NCI-H345 (cell line): ENCODE data around the gene CFAP53.
"Not testable (repeated sequence)": the region's sequence is repeated elsewhere in the genome, so short reads cannot be mapped to it uniquely, and the experiment has no call there.

Source experiments
- DNase-seq: peaks from one replicate; lab custom pipeline; 2025; lab: John Stamatoyannopoulos, UW

CFAP53 gene, protein sequence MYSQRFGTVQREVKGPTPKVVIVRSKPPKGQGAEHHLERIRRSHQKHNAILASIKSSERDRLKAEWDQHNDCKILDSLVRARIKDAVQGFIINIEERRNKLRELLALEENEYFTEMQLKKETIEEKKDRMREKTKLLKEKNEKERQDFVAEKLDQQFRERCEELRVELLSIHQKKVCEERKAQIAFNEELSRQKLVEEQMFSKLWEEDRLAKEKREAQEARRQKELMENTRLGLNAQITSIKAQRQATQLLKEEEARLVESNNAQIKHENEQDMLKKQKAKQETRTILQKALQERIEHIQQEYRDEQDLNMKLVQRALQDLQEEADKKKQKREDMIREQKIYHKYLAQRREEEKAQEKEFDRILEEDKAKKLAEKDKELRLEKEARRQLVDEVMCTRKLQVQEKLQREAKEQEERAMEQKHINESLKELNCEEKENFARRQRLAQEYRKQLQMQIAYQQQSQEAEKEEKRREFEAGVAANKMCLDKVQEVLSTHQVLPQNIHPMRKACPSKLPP

DNA sequence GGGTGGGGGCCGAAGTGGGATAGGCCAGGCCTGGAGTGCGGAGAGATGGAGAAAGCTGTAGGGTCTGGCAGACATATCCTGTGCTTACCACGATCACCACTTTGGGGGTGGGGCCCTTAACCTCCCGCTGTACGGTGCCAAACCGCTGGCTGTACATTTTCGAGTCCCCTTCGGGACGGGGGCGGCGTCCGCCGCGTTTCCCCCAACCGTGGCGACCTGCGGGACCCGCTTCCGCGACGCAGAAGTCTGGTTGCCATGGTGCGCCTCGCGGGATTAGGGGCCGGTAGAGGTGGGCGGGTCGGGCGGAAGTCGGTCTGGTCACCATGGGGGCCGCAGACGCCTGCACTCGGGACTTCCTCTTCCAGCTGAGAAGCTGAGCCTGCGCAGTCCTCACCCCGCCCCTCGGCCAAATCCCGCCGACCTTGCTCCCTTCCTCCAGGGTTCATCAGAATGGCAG lies at the start of gene CFAP53:
Gene CFAP53, minus strand, starts transcription at position 248 of the 457 bp plus-strand sequence. Its CDS starts 91 bp downstream, at position 157.
- peak; percentile 92 for DNase-seq

DNA sequence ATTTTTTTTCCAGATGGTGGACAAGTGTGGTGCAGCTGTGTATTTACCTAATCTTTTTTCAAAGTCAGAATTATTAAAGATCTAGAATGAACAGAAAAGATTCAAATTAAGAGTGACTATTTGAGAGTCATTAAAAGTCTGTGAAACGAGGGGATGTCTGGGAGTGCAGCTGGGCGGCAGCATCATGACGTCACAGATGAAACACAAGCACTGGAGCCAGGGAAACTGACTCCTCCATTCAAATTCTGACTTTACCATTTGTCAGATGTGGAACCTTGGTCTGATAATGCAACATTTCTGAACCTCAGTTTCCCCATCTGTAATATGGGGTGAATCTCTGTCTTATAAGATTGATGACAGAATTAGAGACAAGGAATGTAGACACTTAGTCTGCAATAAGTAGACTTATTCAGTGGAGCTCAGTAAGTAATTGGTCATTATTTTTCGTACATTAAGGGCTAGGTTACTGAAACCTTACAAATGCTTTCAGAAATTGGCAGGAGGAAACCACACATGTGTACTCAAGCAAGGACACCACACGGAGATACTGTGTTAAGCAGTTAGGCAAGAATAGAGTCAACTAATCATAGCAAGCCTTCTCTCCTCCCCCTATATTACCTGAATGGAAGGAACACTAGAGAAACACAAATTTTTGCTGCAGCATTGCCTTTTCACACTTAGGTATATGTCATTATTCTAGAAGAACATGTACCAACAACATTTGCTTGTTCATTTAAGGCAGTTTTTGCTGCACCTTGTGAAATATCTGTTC lies 49.0 kb upstream of the CFAP53 start:
- DNase-seq: no peak

DNA sequence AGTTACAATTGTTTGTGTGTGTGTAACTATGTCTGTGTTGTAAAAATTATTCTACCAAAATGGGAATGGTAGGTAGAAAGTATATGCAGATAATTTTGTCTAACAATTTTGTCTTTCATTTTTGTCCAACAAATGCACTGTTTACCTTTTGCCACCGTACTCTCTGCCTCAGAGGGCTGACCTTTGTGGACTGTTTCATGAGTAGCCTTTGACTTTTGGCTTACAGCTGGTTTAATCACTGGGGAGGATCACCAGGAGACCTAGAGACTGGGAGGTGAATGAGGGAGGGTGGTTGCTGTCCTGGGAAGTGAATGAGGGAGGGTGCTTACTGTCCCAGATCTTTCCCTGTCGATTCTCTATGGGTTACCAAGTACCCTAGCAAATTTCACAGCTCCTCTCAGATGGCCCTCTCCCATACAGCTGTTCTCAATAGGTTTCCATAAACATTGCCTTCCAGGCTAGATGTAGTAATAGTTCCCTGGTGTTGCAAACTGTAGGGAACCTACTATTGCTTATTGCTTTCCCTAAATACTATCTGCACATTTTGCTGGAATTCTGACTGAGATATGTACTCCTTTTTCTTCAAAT lies 47.7 kb upstream of the CFAP53 start:
- no peak for DNase-seq

DNA sequence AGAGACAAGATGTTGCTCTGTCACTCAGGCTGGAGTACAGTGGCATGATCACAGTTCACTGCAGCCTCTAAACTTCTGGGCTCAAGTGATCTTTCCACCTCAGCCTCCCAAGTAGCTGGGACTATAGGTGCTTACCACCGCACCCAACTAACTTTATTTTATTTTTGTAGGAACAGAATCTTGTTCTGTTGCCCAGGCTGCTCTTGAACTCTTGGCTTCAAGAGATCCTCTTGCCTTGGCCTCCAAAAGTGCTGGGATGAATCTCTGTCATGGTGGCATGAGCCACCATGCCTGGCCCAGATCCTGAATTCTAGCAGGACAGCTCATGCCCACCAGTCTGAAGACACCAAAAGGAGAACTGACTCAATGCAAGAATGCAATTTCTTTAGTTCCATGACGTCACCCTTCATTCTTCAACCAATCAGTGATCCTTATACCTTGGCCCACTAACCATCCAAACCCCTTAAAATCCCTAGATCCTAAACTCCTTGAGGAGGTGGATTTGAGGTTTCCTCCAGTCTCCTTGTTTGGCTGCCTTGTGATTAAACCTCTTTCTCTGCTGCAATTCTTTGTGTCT lies 46.8 kb upstream of the CFAP53 start:
- no peak for DNase-seq

DNA sequence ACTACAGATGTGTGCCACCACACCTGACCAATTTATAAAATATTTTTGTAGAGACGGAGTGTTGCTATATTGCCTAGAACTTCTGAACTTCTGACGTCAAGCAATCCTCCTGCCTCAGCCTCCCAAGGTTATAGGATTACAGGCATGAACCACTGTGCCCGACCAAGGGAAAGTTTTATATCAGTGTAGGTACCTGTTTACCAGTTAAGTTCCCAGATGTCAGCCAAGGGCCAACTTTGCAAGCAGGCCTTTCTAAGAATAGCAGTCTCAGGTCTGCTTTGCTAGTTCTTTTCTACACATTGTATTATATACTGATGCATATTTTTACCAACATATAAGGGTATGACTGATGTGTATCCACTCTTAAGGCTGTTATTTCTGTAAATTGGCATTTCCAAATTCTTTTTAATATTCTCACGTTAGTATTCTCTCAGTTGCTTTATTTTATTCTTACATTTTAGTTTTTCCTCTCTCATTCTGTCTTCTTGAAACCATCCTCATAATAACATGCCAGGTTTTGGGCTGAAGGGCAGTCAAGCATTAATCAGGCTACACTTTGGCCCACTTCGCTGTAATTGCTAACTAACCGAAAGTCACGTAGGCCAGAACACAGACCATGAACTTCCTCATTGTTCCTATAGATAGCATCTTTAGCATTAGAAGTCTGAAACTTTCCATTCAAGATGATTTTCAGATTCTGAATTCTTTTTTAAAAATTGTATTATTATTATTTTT lies 46.2 kb upstream of the CFAP53 start:
- no peak for DNase-seq

DNA sequence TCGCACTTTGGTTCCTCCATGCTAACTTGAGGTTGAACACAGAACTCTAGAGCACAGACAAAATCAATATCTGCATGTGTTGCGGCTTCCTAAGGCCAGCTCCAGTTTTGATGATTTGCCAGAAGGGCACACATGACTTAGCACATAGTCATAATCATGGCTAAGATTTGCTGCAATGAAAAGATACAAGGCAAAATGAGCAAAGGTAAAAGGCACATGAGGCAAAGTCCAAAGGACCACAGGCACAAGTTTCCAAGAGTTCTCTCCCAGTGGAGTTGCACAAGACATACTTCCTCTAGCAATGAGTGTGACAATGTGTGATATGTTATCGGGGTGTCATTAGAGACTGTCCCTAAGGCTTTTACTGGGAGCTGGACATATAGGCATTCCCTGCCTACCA lies 45.4 kb upstream of the CFAP53 start:
- no peak for DNase-seq

DNA sequence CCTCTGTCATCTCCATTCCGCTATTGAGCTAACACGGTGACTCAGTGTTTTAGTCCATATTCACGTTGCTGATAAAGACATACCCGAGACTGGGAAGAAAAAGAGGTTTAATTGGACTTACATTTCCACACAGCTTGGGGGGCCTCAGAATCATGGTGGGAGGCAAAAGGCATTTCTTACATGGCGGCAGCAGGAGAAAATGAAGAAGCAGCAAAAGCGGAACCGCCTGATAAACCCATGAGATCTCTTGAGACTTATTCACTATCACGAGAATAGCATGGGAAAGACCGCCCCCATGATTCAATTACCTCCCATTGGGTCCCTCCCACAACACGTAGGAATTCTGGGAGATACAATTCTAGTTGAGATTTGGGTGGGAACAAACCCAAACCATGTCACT lies 43.8 kb upstream of the CFAP53 start:
- DNase-seq: no peak

DNA sequence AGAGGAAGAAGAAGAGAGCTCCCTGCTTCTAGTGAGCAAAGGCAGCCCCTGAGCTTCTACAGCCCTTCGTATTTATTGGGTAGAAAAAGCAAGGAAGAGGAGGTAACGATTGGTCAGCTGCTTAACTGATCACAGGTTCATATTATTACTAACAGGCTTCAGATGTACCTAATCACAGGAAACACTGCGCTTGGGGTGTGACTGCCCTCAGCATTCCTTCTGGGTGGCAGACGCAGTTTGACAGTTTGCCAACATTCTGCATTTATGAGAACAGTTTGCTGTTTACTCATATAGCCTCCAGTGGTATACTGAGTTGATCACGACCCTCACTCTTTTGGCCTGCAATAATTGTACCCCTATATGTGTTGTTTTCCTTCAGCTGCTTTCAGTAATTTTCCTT lies 42.6 kb upstream of the CFAP53 start:
- not testable (repeated sequence) for DNase-seq

DNA sequence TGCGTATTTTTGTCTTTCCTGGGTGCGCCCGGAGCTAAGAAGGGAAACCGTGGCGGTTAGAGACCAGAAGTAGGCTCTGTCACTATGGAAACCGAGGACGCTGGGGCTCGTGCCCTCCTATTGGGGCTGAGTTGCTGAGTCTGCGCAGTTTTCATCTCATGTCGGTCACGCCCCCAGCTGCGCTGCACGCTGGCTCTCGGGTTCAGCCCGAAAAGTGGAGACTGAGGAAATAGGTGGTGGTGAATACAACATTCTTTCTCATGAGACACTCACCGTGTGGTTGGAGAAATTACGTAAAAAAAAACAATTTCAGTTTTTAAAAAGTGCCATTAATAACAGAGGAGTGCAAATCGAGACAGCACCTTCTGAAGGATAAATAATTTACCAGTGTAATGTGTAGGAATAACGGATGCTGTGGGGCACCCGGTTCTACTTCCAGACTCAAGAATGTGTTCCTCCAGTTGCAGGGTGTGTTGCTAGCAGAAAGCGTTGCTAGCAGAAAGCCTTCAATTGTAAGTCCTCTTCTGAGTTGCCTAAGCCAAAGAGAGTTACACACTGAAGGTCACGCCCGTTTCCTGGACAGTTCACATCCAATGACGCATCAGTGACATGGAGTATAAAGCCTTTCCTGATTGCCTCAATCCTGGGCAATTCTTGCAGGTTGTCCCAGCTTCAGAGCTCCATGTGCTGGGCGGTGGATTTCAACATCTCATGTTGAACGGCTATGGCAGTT lies 41.6 kb upstream of the CFAP53 start:
- peak; percentile 96 for DNase-seq

DNA sequence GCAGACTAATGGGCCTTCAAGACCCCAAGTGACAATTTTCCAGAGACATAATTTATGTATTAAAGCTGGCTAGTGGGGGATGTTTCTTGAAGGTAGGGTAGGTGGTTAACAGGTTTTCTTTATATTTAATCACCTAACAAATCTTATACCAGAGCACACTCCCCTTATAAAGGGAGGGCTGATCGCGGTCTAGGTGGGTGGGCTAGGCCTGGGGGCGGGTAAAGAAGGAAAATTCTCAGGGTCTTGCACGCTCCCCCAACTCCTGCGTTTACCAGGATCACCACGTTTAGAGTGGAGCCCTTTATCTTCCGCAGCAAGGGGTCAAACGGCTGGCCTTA lies 41.1 kb upstream of the CFAP53 start:
- no peak for DNase-seq

DNA sequence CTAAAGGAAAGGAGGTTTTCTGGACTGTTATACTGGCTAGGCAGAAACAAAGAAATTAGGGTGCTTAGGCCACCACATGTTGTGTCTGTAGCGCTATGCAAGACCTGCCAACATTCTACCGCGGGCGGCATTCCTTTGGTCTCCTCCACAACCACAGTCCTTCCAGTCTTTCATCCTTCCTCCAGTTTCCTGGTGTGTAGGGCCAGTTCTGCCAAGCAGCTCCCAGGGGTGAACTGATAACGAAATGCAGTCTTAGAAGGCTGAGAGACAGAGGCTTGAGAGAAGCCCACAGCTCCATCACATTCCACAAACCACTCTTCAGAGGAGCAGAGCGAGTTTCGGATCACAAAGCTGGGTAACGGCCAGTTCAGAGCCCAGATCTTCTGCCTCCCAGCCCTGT lies 40.6 kb upstream of the CFAP53 start:
- DNase-seq: no peak

DNA sequence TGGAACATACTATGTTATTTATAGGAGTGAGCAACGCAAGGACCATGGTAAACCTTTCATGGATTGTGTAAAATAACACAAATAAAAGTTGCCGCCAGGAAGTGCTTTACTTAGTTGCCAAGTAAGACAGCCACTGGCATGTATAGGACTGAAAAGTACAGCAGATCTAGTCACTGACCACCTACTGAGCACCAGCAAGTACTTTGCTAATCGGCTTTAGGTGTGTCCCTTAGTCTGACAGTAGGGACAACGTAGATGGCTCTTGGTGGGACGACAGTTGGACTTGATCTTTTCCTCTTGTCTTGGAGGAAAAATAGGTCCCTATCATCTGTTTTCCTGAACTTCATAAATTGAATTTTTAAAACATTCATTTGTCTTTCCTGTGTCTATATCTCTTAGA lies 34.8 kb upstream of the CFAP53 start:
- DNase-seq: no peak

DNA sequence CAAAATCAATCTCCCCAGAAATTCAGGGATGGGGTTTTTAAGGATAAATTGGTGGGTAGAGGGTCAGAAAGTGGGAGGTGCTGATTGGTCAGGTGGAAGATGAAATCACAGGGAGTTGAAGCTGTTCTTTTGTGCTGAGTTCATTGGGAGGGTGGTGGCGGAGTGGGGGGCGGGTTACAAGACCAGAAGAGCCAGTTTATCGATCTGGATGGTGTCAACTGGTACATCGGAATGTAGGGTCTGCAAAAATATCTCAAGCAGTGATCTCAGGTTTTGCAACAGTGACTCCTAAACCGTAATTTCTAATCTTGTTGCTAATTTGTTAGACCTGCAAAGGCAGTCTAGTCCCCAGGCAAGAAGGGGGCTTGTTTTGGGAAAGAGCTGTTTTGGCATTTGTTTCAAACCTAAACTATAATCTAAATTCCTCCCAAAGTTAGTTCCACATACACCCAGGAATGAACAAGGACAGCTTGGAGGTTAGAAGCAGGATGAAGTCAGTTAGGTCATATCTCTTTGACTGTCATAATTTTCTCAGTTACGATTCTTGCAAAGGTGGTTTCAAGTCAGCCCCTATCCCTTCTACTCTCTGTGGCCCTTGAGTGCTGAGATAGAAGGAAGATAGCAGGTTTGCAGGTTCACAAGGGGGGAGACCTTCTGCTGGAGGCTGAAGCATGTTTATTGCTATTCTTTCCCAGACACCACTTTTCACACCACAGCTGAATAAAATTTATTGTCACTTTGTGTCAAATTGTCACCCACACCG lies 33.5 kb upstream of the CFAP53 start:
- DNase-seq: no peak

DNA sequence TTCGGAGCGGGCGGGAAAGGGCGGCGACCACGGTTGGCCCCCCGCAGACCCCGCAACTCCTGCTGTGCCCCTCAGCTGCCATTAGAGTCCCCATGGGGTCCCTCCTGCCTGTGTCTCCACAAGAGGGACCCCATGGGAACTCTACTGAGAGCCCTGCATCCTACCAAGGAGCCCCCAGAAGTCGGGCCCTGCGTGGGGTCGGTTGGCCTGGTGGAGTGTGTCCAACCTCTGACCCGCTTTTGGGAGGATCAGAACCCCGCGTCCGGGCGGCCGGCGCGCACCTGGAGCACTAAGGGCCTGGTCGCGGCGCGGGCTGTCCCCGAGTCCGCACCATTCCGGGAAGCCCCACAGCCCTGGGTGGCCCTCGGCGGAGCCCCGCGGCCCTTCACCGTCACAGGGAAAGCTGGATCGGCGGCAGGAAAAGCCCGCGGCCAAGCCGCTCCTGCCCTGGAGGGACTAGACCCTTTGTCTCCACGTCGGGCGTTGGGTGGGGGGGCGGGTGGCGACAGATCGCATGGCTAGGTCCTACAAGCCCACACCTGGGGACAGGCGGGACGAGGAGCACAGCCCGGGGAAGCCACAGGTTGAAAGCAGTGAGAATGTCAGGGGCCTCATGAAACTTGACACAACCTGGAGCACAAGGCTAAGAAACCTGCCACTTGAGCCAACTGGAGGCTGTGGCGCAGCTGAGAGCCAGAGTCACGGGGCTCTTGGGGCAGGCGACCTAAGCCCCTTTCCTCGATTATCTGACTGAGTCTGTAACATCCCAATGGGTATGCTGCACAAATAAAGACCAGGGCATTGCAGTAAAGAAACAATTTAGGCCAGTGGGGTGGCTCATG lies 32.4 kb upstream of the CFAP53 start:
- DNase-seq: no peak

DNA sequence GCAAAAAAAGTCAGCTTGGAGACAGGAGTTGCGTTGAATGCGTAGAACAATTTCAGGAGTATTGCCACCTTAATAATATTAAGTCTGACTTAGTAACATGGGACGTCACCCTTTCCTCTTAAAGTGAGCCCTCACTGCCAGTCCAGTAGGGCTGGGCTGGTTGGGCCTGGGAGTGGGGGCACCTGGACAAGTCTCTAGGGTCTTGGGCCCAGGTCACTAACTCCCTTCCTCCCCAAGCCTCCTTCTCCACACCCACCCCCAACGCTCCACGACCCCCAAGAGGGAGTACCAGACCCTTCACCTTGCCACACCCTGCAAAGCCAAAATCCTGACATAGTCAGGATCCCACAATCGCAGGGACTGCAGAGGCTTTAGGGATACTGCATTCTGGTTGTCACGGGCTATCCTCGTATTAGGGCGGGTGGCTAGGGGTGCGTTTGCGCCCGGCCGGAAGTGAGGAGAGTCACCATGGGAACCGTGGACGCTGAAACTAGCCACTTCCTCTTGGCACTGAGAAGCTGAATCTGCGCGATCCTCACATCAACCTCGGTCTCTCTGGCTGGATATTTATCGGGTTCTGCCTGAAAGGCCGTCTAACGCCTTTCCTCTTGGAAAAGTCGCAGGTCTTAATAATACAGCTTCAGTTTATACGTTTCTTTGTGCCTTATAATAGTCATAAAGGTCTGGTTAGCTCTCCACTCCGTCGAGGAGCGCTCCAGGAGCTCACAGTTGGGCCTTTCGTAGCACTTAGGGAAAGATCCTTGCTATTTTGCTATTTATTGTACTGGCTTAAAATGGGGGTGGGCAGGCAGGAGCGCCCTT lies 31.5 kb upstream of the CFAP53 start:
- DNase-seq: peak; percentile 79

DNA sequence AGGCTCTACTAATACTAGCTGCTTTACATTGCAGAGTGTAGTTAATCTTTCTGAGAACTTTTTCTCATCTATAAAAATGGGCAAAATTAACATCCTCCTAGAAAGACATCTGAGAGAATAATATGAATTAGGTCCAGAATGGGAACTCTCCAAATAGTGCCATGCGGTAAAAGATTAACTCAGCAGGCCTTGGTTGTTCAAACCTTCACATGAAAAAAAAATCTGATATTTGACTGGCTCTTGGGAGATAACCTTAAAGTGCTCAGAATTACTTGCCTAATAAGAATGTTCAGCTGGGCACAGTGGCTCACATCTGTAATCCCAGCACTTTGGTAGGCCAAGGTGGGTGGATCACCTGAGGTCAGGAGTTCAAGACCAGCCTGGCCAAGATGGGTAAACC lies 26.7 kb upstream of the CFAP53 start:
- DNase-seq: no peak

DNA sequence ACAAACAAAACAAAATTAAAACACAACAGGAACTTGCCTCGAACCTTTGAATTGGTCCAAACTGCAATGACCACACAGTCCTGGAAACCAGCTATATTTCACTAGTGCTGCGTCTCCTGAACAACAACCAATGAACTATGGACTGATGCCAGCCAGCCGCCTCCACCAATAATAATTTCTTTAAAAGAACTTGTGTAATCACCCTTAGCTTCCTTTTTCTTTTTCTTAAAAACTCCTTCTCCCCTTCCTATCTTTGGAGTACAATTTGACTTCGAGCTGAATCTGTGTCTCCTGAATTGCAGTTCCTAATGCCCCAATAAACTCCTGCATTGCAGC lies 22.8 kb upstream of the CFAP53 start:
- DNase-seq: no peak

DNA sequence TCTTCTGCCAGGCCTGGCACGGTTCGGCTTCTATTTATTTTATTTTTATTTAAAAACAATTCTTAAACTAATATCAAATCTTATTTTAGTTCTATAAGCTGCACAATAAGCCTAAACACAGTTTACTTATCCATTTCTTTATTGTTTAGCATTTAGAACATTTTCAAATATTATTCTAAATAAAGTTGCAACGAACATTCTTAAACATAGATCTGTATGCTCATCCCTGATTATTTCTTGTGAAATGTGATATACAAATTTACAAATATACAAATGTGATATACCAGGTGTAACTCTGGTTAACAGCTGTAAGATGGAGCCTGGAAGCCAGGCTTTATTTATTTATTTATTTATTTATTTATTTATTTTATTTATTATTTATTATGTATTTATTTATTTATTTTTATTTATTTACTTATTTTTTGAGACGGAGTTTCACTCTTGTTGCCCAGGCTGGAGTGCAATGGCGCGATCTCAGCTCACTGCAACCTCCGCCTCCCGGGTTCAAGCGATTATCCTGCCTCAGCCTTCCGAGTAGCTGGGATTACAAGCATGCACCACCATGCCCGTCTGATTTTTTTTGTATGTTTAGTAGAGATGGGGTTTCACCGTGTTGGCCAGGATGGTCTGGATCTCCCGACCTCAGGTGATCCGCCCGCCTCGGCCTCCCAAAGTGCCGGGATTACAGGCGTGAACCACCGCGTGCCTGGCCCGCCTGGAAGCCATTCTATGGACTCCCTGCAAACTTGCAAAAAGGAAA lies 22.2 kb upstream of the CFAP53 start:
- DNase-seq: not testable (repeated sequence)
